Heart left ventricle (tissue), 16 donors: ENCODE measurements around the gene HRH3. TPM values are rescaled to one million over a fixed set of nuclear protein-coding genes. Genes with fewer than 3 reads are reported as not detected.
A peak's percentile ranks its signal among the peaks of the same experiment; 100 is the strongest.

Source experiments
- ATAC-seq, 4 donors: fragments of 200-7000 bp; cut with Tn5 transposase; one replicate each; pipeline ENCODE4 v1.9.1; 2020 to 2022; ENCODE audit warnings: moderate library complexity in 4 of 4, mild to moderate bottlenecking in 3 of 4, moderate number of reproducible peaks in 1 of 4
- DNase-seq, 5 donors: peaks; one replicate each; pipeline ENCODE4 v3.0.0-alpha.2; 2020
- H3K27ac ChIP-seq, 12 donors: fragments of 200-600 bp; sonication (generic) in 4 of 12; one replicate each; pipeline versions ENCODE4 v1.5.0 to v1.8.0; 2016 to 2022; ENCODE audit warnings: mild to moderate bottlenecking in 2 of 12
- H3K27me3 ChIP-seq, 9 donors: fragments of 200-600 bp; sonication (generic) in 2 of 9; one replicate each; pipeline versions ENCODE4 v1.5.1 to v1.8.0; 2016 to 2022; ENCODE audit warnings: mild to moderate bottlenecking in 3 of 9
- H3K36me3 ChIP-seq, 9 donors: fragments of 200-600 bp; sonication (generic) in 2 of 9; one replicate each; pipeline versions ENCODE4 v1.5.0 to v1.8.0; 2018 to 2022; ENCODE audit warnings: mild to moderate bottlenecking in 2 of 9
- H3K4me1 ChIP-seq, 12 donors: fragments of 200-600 bp; sonication (generic) in 4 of 12; one replicate each; pipeline versions ENCODE4 v1.5.0 to v1.8.0; 2016 to 2022; ENCODE audit warnings: mild to moderate bottlenecking in 3 of 12
- H3K4me3 ChIP-seq, 12 donors: fragments of 200-600 bp; sonication (generic) in 4 of 12; one replicate each; pipeline versions ENCODE4 v1.5.0 to v1.8.0; 2017 to 2022; ENCODE audit warnings: mild to moderate bottlenecking in 9 of 12, moderate library complexity in 4 of 12
- H3K9me3 ChIP-seq, 12 donors: fragments of 200-600 bp; sonication (generic) in 4 of 12; one replicate each; pipeline versions ENCODE4 v1.5.0 to v1.8.0; 2016 to 2022; ENCODE audit warnings: mild to moderate bottlenecking in 1 of 12
- POLR2A ChIP-seq, 2 donors: fragments of 450-650 bp; IDR thresholded peaks; one replicate each; pipeline ENCODE4 v1.6.1; 2017; ENCODE audit warnings: antibody characterized with exemption in 2 of 2, mild to moderate bottlenecking in 2 of 2, moderate library complexity in 2 of 2
- WGBS, 4 donors: extraction: QIAGEN DNeasy Blood & Tissue Kit in 2 of 4; methylation state at CpG; one replicate each; pipeline versions ENCODE4 v1.1.5 to v1.1.7; 2013 to 2018; 5-methylcytosine and 5-hydroxymethylcytosine counted together
- intact Hi-C, 10 donors: fragments of 100-400 bp; cut with DNase I; formaldehyde crosslinking; loops; one replicate each; pipeline versions ENCODE4 v1.11.1 to v1.14.2; 2022
- polyA plus RNA-seq, 2 donors: library from polyadenylated mRNA; stranded (reverse); fragments of 200-250 nt; gene quantifications; one replicate each; pipeline ENCODE4 v1.2.3, GENCODE V29; 2013
- total RNA-seq, 9 donors: library from RNA; depleted of rRNA in 2 of 9; stranded (reverse); fragments of >200 nt in 2 of 9; fragmentation: NEBNext Ultra II Directional in 3 of 9; extraction: Animal tissue kit (Norgen Biotek cat#: 25700) in 3 of 9; gene quantifications; one replicate each; pipeline versions ENCODE4 v1.1.0 to v1.2.4, GENCODE V29; 2016 to 2023
- TF ChIP-seq, protein P1 (sequence below), 12 donors: fragments of 200-600 bp; sonication (generic) in 4 of 12; IDR thresholded peaks; one replicate each; pipeline versions ENCODE4 v1.5.0 to v1.8.0; 2018 to 2022; ENCODE audit warnings: antibody characterized with exemption in 12 of 12, mild to moderate bottlenecking in 5 of 12
- donor health status: ischemic (EF 13 %, LVEDD 7.1; RV severe dilation, severe dysfunction).
- donor health status: healthy with polysubstance abuse.
- donor health status: DM: no; HTN: yes; CAD: no.
- donor health status: DM: no; HTN: no; CAD: no.
- donor health status: ischemic (EF 25% LVEDD 6.9; RV normal size, moderate dysfunction).
- donor health status: ischemic (EF 25% LVEDD 5.7; RV mildly dilated, moderate dysfunction).
- donor health status: healthy.
- donor health status: DM: yes; HTN: yes; CAD: no.
- donor health status: ischemic (EF 35%, LVEDD 5.7; RV mildly dilated, moderate dysfunction).
- donor health status: nonischemic (EF 11% LVEDD 7.7; RV severe dilation, severe dysfunction).
- donor health status: DM: yes; HTN: yes; CAD: no.
- donor health status: PGD.
- donor health status: ischemic (EF 29% LVEDD 5.4; RV normal size, mild dysfunction).
- donor health status: nonischemic (EF 23%, LVEDD 6.1; RV moderate dilation, normal function).

Gene HRH3
- total and polyA plus RNA-seq, 11 donors = not detected

DNA sequence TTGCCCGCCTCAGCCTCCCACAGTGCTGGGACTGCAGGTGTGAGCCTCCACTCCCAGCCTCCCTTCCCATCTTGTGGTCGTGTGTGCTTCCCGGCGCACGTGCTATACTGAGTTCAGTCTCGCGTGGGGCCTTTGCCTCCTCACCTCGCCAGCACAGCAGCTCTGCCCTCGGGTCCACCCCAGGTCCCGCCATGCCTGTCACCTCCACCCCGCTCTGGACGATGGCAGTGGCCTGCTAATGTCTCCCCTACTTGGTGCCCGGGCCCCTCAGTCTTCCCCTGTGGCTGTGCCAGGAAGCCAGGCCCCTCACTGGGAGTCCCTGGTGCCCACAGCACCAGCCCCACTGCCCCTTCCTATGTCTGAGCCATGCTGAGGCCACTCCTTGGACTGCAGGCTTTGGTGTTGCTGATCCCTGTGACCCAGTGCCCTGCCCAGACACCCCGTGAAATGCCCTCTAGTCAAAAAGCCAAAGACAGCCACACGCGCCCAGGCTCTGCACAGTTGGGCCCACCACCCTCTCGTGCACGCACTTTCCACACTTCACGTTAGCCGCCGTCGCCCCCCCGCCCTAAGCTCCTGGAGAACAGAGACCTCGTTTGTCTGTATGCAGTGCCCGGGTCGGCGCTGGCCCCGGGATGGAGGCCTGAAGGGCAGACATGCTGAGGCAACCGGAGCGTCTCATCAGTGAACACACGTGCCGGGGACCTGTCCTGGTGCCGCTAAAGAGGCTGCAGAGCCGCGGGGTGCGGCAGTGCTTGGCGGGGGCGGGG lies 14.3 kb downstream of the HRH3 start:
- intact Hi-C loops = no loop called here
- Histone ChIP-seq H3K27me3 (peaks cover 0 to 16% (median 4%) of the 10 kb centered on the region in 9 donors), H3K27ac (no peak overlapping the region), H3K9me3 (no peaks in the 10 kb centered on the region), H3K4me3 (no peak overlapping the region), H3K4me1 (peaks cover 0 to 8% (median 0%) of the 10 kb centered on the region in 12 donors), H3K36me3 (peaks cover 0 to 31% (median 24%) of the 10 kb centered on the region in 9 donors)
- TF ChIP-seq, protein P1, sequence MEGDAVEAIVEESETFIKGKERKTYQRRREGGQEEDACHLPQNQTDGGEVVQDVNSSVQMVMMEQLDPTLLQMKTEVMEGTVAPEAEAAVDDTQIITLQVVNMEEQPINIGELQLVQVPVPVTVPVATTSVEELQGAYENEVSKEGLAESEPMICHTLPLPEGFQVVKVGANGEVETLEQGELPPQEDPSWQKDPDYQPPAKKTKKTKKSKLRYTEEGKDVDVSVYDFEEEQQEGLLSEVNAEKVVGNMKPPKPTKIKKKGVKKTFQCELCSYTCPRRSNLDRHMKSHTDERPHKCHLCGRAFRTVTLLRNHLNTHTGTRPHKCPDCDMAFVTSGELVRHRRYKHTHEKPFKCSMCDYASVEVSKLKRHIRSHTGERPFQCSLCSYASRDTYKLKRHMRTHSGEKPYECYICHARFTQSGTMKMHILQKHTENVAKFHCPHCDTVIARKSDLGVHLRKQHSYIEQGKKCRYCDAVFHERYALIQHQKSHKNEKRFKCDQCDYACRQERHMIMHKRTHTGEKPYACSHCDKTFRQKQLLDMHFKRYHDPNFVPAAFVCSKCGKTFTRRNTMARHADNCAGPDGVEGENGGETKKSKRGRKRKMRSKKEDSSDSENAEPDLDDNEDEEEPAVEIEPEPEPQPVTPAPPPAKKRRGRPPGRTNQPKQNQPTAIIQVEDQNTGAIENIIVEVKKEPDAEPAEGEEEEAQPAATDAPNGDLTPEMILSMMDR (IDR thresholded peaks at IDR 0.05) = no peak
- no peak for TF ChIP-seq POLR2A (IDR thresholded peaks at IDR 0.05)
- ATAC-seq (no peak), DNase-seq (peak in 3 of 5 donors; percentile 15 to 67 (median 25))
- 86 to 94% (median 93%) methylated on average over 35 to 38 of the region's 38 CpGs for WGBS, 4 donors

DNA sequence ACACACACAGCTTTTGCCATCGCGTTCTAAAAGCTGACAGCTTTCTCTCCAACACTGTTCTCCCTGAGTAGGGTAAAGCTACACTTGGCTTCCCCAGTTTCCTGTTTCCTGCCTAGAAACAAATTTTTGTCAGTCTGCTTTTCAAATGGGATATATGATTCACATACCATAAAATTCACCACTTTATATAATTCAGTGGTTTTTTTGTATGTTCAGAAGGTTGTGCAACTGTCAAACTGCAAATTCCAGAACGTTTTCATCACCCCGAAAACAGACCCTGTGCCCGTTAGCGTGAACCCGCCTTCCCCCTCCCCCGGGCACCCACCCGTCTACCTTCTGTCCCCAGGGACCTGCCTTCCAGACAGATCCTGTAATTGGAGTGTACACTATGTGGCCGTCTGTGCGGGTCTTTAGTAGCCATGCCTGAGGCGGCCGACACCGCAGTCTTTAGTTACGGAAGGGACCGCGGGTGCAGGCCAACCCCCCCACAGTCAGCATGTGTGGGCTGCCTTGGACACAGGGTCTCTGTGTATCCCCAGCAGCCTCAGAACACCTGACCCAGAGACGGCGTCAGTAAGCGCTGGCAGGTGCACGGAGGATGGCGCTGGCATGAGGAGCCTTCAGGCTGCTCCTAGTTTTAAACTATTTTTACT lies 16.6 kb downstream of the HRH3 start:
- H3K9me3 ChIP-seq = no peaks in the 10 kb centered on the region
- DNase-seq = peak in 2 of 5 donors; percentile 5 to 18
- intact Hi-C loops = no loop called here
- no peaks in the 10 kb centered on the region for H3K4me1 ChIP-seq
- ATAC-seq = no peak
- no peak overlapping the region for H3K27ac ChIP-seq
- 76 to 83% (median 78%) methylated on average over 22 of the region's 22 CpGs for WGBS, 4 donors
- H3K27me3 ChIP-seq = no peaks in the 10 kb centered on the region
- peaks cover 0 to 52% (median 44%) of the 10 kb centered on the region in 9 donors for H3K36me3 ChIP-seq
- no peak for TF ChIP-seq POLR2A (IDR thresholded peaks at IDR 0.05)
- TF ChIP-seq, protein P1 (IDR thresholded peaks at IDR 0.05) = no peak
- H3K4me3 ChIP-seq = no peak overlapping the region

DNA sequence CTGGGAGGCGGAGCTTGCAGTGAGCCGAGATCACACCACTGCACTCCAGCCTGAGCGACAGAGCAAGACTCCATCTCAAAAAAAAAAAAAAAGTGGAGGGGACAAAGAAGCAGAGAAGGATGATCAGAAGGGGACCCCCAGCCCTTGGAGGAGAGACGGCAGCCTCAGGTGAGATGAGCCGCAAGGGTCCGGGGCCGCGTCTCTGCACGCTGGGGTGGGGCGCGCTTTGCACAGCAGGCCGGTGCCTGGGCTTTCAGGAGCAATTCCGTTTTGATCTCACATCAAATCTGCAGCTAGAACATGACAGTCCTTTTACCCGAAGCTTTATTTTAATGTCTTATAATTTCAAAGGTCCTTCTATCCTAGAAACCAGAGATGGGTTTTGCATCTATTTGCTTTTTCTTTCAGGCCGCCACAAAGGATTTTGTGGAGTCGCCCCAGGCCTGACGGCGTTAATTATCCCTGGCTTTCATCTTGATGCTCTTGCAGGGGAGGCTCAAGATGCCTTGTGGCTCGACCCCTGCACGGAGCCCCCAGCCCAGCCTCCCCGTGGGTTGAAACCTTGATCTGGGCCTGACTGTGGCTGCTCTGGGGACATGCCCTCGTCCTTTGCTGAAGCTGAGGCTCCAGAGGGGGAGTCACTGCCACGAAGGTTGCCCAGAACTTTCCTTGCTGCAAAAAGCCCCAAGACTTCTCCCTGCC lies 17.3 kb downstream of the HRH3 start:
- peak in 2 of 5 donors; percentile 5 to 16 for DNase-seq
- no peak for ATAC-seq
- peaks cover 0 to 59% (median 51%) of the 10 kb centered on the region in 9 donors for H3K36me3 ChIP-seq
- TF ChIP-seq POLR2A (IDR thresholded peaks at IDR 0.05) = no peak
- TF ChIP-seq, protein P1 (IDR thresholded peaks at IDR 0.05) = no peak
- H3K4me3 ChIP-seq = no peak overlapping the region
- H3K27me3 ChIP-seq = no peaks in the 10 kb centered on the region
- intact Hi-C loops = no loop called here
- no peaks in the 10 kb centered on the region for H3K4me1 ChIP-seq
- no peaks in the 10 kb centered on the region for H3K9me3 ChIP-seq
- H3K27ac ChIP-seq = no peak overlapping the region
- WGBS, 4 donors = 85 to 90% (median 88%) methylated on average over 22 to 23 of the region's 23 CpGs

DNA sequence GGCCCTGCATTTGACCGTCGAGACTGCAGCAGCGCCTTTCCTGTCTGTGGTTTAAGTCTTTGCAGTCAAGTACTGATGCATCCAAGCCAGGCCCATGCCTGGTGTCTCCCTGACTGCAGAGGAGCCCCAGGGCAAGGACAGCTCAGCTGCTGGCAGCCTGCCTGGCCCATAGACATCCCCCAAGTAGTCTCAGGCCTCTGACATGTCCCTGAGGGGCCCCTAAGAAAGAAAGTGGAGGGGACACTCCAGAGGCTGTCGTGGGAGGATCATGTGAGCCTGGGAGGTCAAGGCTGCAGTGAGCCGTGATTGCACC lies 18.0 kb downstream of the HRH3 start:
- DNase-seq = peak in 2 of 5 donors; percentile 12 to 13
- TF ChIP-seq POLR2A (IDR thresholded peaks at IDR 0.05) = no peak
- TF ChIP-seq, protein P1 (IDR thresholded peaks at IDR 0.05) = no peak
- intact Hi-C loops = no loop called here
- no peak overlapping the region for H3K27ac ChIP-seq
- no peaks in the 10 kb centered on the region for H3K27me3 ChIP-seq
- no peaks in the 10 kb centered on the region for H3K9me3 ChIP-seq
- peaks cover 0 to 65% (median 59%) of the 10 kb centered on the region in 9 donors for H3K36me3 ChIP-seq
- WGBS, 4 donors = 62 to 86% (median 81%) methylated on average over 2 to 5 of the region's 5 CpGs
- ATAC-seq = no peak
- H3K4me1 ChIP-seq = no peaks in the 10 kb centered on the region
- no peak overlapping the region for H3K4me3 ChIP-seq
